Stimulated activated naive CD8-positive, alpha-beta T cell treated with anti-CD3 and anti-CD28 coated beads, Interleukin-15, Interleukin-2, amounts not matched to agents 100 U/mL and 50 U/mL, for 24 hours (primary cell): ENCODE measurements around the gene THAP2.

Experiments
- ATAC-seq: fragments of 150-1000 bp; cut with Tn5 transposase; one replicate; pipeline ENCODE4 v1.10.0; 2021
- DNase-seq: peaks from one replicate; pipeline ENCODE4 v3.0.0; 2021

Gene THAP2

GRCh38 chr12:71703206-71703605 is 39.1 kb downstream of the THAP2 start:
- no peak for DNase-seq
- ATAC-seq: no peak

GRCh38 chr12:71704920-71705319 is 40.8 kb downstream of the THAP2 start:
- DNase-seq (no peak), ATAC-seq (no peak)

- no peak for ATAC-seq
- DNase-seq: no peak
Observed at GRCh38 chr12:71708658-71709057, 44.6 kb downstream of the THAP2 start.

- no peak for DNase-seq
- peak; percentile 55 for ATAC-seq
Observed at GRCh38 chr12:71710276-71711125, 46.4 kb downstream of the THAP2 start.

- ATAC-seq: no peak
- no peak for DNase-seq
Observed at GRCh38 chr12:71718611-71719010, 54.5 kb downstream of the THAP2 start.

- ATAC-seq: no peak
- no peak for DNase-seq
Observed at GRCh38 chr12:71719647-71720370, 55.7 kb downstream of the THAP2 start.

- ATAC-seq (no peak), DNase-seq (no peak)
Observed at GRCh38 chr12:71721783-71722505, 57.8 kb downstream of the THAP2 start.

GRCh38 chr12:71725011-71725410 is 60.9 kb downstream of the THAP2 start:
- no peak for DNase-seq
- ATAC-seq: no peak

GRCh38 chr12:71726548-71726947 is 62.4 kb downstream of the THAP2 start:
- ATAC-seq (no peak), DNase-seq (no peak)

- ATAC-seq: peak; percentile 65
Observed at GRCh38 chr12:71727958-71728357, 63.9 kb downstream of the THAP2 start.

More at GRCh38 chr12:71727958-71728357, 63.9 kb downstream of the THAP2 start:
- no peak for DNase-seq
